GM19452 (cell line): ENCODE data around the gene PVALEF.

Source experiments
- ATAC-seq: cut with Tn5 transposase; IDR thresholded peaks from one replicate; pipeline ENCODE4 v1.9.1; 2021; ENCODE audit not compliant: unreplicated experiment

Gene PVALEF

DNA sequence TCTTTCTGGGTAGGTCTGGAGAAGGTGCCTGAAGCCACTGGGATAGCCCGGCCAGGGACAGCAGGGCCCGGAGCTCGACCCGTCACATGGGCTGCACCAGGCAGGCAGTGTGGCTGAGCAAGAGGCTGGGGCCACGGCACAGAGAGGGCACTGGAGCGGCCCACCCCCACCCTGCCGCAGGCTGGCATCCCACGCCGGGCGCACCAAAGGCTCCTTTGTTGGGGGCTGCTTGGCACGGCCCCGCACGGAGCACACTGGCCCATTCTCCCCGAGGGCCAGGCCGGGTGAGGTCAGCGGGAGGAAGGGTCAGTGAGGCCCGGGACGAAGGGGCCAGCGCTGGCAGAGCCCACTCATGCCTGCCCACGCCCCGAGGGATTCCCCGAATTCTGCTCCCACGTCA lies 36.5 kb upstream of the PVALEF start:
- no peak for ATAC-seq

DNA sequence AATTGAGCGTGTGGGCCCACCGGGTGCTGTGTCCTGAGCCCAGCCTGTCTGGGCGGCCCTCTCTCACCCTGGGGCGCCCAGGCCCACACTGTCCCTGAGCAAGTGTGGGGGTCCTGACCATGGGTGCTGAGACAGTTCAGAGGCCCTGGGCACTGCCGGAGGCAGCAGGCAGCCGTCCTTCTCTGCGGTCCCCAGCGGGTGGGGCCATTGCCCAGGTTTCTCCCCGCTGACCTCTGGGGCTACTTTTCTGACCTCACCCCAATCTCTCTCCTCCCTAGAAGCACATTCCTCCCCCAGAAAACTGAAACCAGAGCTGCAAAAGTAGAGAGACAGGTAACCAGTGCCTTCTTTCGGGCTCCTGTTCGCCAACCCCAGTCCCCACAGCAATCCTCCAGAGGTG lies 36.0 kb upstream of the PVALEF start:
- no peak for ATAC-seq

DNA sequence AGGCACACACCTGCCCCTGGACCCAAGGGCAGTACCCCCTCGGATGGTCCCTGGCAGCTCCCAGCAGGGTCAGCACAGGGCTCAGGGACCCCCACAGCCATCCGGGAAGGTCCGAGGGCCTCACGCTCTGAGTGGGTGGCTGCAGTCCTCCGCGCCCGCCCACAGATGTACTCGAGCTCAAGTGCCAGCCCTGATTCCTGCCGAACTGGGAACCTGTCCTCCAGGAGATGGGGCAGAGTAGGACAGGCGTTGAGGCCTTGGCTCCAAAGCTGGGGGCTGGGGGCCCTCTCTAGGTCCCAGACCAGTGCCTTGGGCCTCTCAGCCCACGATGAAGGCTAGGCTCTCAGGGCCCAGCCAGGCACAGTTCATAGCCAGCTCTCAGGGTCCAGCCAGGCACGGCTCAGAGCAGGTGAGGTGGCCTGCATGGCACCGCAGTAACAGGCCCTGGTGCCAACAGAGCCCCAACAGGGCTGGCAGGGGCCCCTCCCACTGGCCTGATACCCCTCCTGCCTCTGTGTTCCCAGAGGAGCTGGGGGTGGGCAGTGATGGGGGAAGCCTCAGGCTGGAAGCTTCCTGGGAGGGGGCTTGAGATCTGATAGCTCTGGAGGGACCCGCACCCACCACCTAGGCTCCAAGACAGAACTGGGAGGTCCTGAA lies 35.5 kb upstream of the PVALEF start:
- no peak for ATAC-seq

DNA sequence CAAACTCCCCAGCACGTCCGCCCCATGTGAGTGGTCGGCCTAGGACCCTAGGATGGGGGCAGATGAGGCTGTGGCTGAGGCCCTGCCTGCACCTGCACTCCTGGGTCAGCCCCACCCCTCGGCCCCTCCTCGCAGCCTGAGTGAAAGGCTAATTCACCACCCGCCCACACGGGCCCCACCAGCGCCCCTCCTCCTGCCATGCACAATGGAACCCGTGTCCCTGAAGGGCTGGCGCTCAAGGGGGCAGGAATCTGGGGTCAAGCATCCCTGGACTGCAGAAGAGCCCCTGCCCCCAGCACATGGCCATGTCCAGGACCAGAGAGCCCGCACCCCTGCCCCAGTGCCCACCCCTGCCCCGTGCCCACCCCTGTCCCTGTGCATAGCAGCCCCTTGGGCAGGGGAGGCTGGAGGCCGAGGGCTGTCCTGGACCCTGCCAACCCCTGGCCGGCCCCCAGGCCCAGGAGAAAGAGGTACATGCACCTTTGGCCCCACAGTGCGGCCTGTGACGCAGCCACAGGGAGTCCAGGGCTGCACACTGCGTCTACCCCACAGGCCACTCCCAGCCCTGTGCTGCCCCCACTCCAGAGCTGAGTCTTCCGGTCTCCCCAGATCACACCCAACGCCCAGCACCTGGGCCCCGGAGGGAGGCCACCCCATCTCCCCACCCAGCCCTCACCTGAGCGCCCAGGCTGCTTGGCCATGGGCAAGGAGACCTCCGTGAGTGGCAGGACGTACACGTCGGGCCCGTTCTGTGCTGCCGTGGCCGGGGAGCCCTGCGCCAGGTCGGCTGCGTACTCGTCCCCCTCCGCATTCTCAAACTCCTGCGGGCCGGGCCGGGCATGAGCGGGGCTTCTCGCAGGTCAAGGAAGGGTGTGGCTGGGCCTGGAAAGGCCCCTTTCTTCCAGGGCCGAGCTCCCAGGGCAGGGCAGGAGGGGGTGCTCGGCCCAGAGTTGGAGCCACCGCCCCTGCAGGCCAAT lies 34.6 kb upstream of the PVALEF start:
- no peak for ATAC-seq

DNA sequence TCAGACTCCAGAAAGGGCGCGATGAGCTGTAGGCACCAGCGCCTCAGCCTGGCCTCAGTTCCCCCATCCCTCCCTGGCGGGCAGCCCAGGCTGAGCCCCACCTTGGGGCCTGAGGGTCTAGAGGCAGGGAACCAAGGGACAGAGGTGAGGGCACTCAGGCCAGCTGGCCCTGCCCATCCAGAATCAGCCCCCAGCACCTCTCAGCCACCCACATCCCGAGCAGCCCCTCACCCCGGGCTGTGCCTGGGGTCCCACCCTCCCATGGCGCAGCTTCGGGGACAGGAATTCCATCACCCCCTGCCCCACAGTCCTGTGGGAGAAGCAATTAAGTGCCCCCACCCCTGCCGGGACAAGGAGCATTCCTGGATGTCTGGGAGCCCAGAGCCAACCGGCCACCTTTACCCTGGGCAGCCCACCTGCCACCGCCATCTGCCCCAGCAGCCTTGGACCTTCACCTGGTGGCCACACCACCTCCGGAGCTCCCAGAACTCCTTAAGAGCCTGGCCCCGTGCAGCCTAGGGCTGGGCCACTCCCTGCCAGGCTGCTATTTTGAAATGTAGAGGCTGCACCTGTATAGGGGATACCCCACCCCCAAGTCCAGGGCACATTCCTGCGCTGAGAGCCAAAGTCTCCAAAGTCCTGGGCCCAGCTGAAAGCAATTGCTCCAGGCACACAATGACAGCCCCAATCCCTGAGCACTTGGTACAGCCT lies 33.7 kb upstream of the PVALEF start:
- ATAC-seq, result no peak

DNA sequence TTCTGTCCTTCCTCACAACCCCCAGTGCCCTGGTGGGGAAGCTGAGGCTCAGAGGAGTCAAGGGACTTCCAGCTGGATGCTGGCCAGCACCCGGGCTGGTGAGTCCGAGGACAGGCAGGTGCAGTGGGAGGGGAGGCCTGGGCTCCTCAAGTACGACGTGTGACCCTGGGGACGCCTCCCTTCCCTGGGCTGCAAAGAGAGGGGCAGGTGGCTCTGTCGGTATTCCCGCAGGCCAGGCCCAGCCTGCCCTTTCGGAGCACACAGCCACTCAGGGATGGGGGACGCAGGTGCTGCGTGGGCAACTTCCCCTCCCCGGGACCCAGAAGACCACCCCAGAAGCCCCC lies 33.1 kb upstream of the PVALEF start:
- ATAC-seq, result no peak

DNA sequence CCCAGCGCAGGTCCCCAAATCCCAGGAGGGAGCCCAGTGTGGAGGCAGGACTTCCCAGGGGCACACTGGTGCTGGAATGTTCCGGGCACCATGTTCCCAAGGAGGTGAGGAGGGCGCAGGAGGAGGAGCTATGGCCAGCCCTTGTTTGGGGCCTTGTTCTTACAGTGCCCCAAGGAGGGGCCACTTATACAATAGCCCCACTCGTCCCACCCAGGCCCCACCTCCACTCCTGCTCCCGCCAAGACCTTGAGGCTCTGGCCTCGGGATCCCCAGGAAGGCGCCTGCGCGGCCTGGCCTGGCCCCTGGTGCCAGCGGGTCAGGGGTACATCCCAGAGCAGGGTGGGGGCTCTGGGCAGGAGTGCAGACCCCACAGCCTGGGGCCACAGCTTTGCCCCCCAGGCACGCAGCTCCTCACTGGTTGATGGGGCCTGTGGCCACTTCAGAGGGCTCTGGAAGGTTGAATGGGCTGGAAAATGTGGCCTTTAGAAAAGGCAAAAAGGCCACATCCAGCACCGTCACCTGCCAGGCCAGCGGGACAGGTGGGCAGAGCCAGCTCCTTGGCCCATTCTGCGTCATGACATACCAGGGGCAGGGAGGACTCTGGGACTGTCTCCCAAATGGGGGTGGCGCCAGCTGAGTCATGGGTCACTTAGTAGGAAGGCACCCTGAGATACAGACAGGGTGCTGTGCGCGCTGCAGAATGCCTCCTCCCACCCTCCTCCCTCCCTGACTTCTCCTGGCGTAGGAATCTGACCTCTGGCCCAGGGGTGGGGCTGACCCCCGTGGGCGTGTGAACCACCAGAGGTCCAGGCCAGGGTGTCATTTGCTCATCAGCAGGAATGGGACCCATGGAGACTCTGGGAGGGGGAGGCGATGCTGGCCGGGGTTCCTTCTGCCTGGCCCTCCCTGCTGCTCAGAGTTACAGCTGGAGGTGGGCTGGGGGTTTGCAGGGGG lies 32.3 kb upstream of the PVALEF start:
- no peak for ATAC-seq

DNA sequence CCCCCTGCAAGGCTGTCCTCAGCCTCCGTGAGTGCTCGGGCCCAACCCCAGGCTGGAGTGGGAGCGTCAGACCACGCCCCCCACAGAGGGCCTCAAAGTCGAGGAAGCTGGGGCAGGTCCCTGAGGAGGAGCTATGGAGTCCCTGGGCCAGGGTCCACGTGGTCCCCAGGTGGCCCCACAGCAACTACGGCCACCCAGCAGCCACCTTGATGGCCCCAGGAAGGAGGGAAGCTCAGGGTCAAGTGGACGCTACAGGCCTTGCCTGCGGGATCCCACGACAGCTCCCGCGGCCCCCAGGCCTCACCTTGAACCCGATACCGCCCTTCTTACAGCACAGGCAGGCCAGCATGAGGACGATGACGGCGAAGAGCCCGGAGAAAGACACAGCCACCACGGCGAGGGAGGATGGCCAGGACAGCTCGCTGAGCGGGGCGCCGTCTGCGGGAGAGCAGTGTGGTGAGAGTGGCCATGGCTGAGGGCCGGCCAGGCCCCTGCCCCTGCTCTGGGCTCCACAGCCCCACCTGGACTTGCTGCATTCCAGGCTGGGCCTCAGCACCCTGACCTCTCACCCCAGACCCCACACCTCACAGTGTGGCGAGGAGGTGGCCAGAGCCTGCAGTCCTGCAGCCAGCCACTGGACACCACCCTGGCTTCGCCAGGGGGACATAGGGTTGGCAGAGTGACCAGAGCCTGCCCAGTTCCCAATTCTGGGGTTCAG lies 31.1 kb upstream of the PVALEF start:
- ATAC-seq, result no peak

DNA sequence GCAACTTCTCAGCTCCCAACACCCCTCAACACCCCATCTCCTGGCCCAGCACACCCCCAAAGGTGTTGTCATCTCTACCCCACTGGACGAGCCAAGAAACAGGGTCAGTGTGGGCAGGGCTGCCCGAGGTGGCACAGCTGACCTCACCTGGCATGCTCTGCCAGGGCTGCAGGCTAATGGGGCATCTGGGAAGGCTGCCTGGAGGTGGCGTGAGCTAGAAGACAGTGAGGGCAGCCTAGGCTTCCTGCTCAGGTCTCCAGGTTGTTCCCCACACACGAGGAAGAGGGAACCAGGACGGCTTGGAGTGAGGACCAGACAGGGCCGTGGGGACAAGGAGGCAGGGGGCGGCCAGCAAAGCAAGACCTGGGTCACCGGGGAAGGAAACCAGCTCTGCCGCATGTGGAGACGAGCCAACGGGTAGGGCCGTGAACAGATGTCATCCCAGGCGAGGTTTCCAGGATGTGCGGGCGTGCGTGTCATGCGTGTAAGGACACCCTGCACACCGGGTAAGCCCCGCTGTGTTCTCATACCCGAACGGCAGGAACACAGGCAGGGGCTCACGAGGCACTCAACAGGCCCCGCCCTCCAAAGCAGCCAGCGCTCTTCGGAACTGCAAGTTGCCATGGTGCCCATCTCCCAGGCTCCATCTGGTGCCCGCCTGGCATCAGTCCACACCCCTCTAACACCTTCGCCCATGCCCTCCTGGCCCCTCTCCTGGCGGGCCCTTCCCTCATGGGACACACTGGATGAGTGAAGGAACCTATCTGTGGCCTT lies 29.6 kb upstream of the PVALEF start:
- no peak for ATAC-seq

DNA sequence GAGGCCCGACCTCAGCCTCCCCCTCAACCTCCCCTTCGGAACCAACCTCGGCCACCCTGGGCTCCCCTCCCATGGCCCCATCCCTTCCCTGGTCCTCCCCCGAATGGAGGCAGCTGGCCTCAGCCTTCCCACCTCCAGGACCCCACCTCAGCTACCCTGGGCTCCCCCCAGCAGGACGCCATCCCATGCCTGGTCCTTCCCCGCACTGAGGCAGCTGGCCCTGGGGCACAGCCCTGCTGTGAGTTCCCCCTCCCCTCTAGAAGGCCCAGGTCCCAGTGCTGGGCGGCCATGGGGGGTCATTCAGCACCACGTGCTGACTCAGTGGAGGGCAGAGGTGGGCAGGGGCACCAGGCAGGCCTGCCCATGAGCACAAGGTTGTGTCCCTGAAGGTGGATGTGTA lies 28.9 kb upstream of the PVALEF start:
- ATAC-seq, result no peak

DNA sequence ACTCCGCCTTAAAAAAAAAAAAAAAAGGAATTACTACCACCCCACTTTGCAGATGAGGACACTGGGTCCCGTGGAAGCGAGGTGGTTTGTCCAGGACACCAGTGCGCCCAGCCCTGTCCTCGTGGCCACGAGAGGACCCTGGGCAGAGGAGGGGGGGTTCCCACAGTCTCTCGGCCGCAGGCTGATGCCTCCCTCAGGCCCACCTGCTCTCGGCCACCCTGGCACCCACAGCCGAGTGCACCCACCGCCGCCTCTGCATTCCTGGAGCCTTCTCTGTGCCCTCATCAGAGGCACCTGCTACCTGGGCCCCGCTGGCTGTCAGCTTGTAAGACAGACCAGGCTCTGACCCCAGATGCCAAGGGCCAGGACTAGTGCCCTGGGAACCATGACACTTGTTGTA lies 28.1 kb upstream of the PVALEF start:
- no peak for ATAC-seq

DNA sequence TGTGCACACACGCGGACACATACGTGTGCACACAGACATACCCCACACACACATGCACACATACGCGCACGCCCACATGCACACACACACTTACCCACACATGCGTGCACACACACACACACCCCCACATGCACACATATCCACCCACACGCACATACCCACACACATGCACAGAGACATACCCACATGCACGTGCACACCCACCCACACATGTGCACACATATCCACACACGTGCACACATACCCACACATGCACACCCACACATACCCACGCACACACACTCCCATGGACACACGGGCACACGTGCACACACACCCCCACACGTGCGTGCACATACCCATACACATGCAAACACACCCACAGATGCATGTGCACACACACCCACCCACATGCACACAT lies 27.2 kb upstream of the PVALEF start:
- ATAC-seq, result no peak

DNA sequence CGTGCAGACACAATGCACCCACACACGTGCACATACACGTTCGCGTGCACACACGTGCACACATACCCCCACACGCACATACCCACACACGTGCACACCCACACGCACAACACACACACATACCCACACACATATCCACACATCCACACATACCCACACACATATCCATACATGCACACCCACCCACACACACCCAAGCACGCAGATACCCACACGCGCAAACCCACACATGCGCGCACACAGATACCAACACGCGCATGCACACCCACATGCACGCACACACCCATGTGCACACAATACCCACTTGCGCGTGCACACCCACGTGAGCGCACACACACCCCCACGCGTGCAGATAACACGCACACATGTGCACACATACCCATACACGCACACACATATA lies 26.8 kb upstream of the PVALEF start:
- no peak for ATAC-seq

DNA sequence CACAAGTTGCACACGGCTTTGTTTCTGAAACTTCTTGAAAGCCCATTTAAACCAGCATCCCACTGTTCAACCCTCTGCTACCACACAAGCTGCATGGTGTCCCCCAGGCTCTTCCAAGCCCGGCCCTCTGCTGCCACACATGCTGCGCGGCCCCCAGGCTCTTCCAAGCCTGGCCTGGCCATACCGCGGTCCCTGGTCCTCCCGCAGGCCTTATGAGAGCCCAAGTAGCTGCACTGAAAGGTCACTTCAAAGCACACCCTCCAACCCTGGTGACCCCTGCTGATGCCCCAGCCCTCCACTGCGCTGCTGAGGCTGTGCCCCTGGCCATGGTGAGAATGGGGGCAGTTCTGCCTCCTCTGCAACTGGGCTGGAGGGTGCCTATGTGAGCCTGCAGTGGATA lies 25.9 kb upstream of the PVALEF start:
- ATAC-seq, result no peak

DNA sequence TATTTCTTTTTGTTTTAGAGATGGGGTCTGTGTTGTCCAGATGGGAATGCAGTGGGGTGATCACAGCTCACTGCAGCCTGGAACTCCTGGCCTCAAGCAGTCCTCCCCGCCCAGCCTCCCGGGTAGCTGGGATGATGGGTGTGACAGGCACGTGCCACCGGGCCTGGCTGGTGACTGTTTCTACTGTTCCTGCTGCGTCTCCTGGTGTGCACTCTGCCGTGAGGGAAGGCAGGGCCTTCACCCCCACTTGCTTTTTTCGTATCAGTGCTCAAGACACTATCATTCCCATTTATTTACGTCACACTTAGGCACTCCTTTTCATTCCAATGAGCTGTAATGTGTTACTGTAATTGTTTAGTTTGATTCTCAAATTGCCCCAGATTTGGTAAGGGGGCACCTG lies 25.3 kb upstream of the PVALEF start:
- no peak for ATAC-seq

DNA sequence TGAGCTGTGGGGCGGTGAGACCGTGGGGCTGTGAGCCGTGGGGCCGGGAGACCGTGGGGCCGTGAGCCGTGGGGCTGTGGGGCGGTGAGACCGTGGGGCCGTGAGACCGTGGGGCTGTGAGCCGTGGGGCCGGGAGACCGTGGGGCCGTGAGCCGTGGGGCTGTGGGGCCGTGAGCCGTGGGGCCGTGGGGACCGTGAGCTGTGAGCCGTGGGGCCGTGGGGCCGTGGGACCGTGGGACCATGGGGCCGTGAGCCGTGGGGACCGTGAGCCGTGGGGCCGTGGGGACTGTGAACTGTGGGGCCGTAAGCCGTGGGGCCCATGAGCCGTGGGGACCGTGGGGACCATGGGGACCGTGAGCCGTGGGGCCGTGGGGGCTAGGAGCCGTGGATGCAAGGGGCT lies 24.6 kb upstream of the PVALEF start:
- no peak for ATAC-seq

DNA sequence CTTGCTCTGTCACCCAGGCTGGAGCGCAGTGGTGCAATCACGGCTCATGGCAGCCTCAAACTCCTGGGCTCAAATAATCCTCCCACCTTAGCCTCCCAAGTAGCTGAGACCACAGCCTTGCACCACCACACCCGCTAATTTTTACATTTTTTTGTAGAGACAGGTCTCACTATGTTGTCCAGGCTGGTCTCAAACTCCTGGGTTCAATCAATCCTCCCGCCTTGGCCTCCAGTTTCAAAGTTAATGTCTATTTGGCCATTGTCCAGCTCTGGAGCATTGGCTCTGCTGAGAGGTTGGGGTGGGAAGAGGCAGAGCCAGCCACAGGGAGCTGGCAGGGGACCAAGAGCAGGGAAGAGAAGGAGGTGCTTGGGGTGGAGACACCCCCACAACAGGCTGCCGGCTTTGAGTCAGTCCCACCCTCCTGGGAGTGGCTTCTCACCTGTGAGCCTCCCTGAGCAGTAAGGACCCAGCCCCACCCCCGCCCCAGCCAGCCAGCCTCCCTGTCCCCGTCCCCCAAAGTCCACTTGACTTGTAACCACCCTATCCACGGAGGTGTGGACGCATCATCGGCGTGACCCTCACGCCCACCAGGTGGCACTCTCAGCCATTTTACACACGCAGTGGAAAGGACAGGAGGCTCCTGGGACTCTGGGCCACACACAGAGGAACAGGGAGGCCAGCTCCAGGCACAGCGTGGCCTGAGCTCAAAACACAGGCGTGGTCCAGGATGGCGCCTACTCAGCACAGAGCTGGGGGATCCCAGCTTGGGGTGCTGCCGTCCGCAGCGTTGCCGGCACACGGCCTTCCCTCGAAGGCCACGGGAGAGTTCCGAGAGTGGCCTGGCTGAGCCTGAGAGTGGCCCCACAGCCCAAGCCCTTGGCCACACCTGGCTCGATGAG lies 22.8 kb upstream of the PVALEF start:
- ATAC-seq, result no peak

DNA sequence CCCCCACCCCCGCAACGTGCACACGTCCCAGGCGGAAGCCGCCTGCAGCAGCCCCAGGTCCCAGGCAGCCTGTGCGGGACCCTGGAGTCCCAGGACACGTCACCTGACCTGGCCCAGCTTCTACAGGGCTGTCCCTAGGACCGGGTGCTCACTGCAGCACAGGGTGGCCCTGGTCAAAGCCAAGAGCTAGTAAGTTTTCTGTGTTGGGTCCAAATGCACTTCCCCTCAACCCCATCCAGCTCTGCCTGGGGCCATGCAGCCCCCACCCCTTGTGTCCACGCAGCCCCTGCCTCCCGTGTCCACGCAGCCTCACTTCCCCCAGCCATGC lies 22.1 kb upstream of the PVALEF start:
- ATAC-seq, result no peak
